GM12873 (cell line): Measurements from ENCODE around the gene AQP6.

Source experiments
- CTCF ChIP-seq: IDR thresholded peaks from 2 replicates; pipeline ENCODE4 v1.5.1; 2012; ENCODE audit warnings: low read depth, mild to moderate bottlenecking, moderate library complexity, low read length, control low read depth; ENCODE audit not compliant: insufficient read depth; ENCODE audit errors: missing control alignments

The AQP6 gene

GRCh38 chr12:50025187-50026059, 52.7 kb downstream of the AQP6 start, which contains the start of gene RACGAP1:
Gene RACGAP1, minus strand, starts transcription at chr12:50025494. Its CDS starts 8,779 bp downstream, at chr12:50016715.
- TF ChIP-seq CTCF: no peak

- TF ChIP-seq CTCF: no peak
Observed at GRCh38 chr12:50026691-50027090, 53.9 kb downstream of the AQP6 start.
